Hepatocyte (in vitro differentiated cells): ENCODE measurements around the gene C6. TPM values are rescaled to one million over a fixed set of nuclear protein-coding genes. Genes with fewer than 3 reads are reported as not detected.

ENCODE experiments used
- DNase-seq: peaks from one replicate; pipeline ENCODE4 v3.0.0-alpha.2; 2016; ENCODE audit warnings: low spot score
- H2AFZ ChIP-seq: fragments of 200-600 bp; sonication (generic); 2 replicates; pipeline ENCODE4 v1.6.0; 2016; ENCODE audit warnings: antibody characterized with exemption, mild to moderate bottlenecking
- H3K27ac ChIP-seq: fragments of 200-600 bp; sonication (generic); 2 replicates; pipeline ENCODE4 v1.5.1; 2016; ENCODE audit warnings: mild to moderate bottlenecking
- H3K27me3 ChIP-seq: fragments of 200-600 bp; sonication (generic); 2 replicates; pipeline ENCODE4 v1.6.1; 2016
- H3K36me3 ChIP-seq: fragments of 200-600 bp; sonication (generic); replicated peaks from 2 replicates; pipeline ENCODE4 v1.5.1; 2016; ENCODE audit warnings: low read depth; ENCODE audit not compliant: insufficient read depth
- H3K4me1 ChIP-seq: fragments of 200-600 bp; sonication (generic); 2 replicates; pipeline ENCODE4 v1.5.1; 2016; ENCODE audit warnings: mild to moderate bottlenecking, moderate library complexity; ENCODE audit not compliant: insufficient read depth
- H3K4me2 ChIP-seq: fragments of 200-600 bp; sonication (generic); 2 replicates; pipeline ENCODE4 v1.6.0; 2016
- H3K4me3 ChIP-seq: fragments of 200-600 bp; sonication (generic); 2 replicates; pipeline ENCODE4 v1.5.1; 2016; ENCODE audit warnings: mild to moderate bottlenecking
- H3K79me2 ChIP-seq: fragments of 200-600 bp; sonication (generic); 2 replicates; pipeline ENCODE4 v1.6.0; 2017; ENCODE audit warnings: mild to moderate bottlenecking
- H3K9me2 ChIP-seq: fragments of 200-600 bp; sonication (generic); replicated peaks from 2 replicates; pipeline ENCODE4 v1.6.0; 2017; ENCODE audit warnings: mild to moderate bottlenecking; ENCODE audit not compliant: insufficient read depth
- H3K9me3 ChIP-seq: fragments of 200-600 bp; sonication (generic); 2 replicates; pipeline ENCODE4 v1.5.1; 2016; ENCODE audit warnings: low read depth, mild to moderate bottlenecking
- H4K20me1 ChIP-seq: fragments of 200-600 bp; sonication (generic); 2 replicates; pipeline ENCODE4 v1.6.0; 2016; ENCODE audit warnings: mild to moderate bottlenecking; ENCODE audit not compliant: insufficient read depth, poor library complexity, severe bottlenecking
- EZH2 ChIP-seq: fragments of 200-600 bp; sonication (generic); IDR thresholded peaks from 2 replicates; pipeline ENCODE4 v1.6.1; 2016; ENCODE audit warnings: antibody characterized with exemption, mild to moderate bottlenecking, borderline replicate concordance
- EZH2phosphoT487 ChIP-seq: fragments of 200-600 bp; sonication (generic); IDR thresholded peaks from one replicate; pipeline ENCODE4 v1.6.1; 2018; ENCODE audit warnings: antibody characterized with exemption, mild to moderate bottlenecking, low read depth, moderate library complexity; ENCODE audit not compliant: unreplicated experiment, severe bottlenecking
- WGBS: methylation state at CpG from one replicate; pipeline ENCODE4 v1.1.6; 2016; ENCODE audit warnings: low lambda C conversion rate; ENCODE audit errors: missing lambda C conversion rate; 5-methylcytosine and 5-hydroxymethylcytosine counted together
- polyA plus RNA-seq: library from polyadenylated mRNA; unstranded; fragments of >200 nt; fragmentation: Nextera tagmentation; extraction: Ambion mirVana; gene quantifications from 2 replicates; pipeline ENCODE4 v1.2.1, GENCODE V29; 2016
- total RNA-seq: library from RNA; depleted of rRNA; stranded (reverse); fragments of >200 nt; gene quantifications from 2 replicates; pipeline ENCODE4 v1.2.3, GENCODE V29; 2014
- TF ChIP-seq, protein P1 (sequence below): fragments of 200-600 bp; sonication (generic); IDR thresholded peaks from 2 replicates; pipeline ENCODE4 v1.5.1; 2016; ENCODE audit warnings: antibody characterized with exemption, mild to moderate bottlenecking; ENCODE audit not compliant: poor library complexity

C6 gene
- total and polyA plus RNA-seq, 2 experiments from 2014 or later: 16.2 to 37.2 TPM

DNA sequence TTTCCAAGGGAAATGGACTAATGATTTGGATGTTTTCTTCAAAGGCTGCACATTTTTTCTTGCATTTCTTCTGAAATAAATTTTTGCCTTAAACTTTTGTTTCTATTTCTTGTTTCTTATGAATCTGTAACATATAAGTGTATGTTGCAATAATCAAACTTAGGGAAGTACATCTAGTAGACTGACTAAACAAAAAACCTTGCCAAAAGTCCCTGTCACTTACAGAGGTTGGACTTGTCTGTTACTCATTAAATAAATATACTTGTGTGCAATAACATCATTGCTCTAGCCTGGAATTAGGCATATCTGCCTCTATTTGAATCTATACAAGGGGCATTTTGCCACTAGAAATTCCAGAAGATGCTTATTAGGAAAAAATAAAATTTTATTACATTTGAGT, 56.6 kb downstream of the C6 start:
- H2AFZ ChIP-seq: no peak overlapping the region
- DNase-seq: no peak
- H3K27ac ChIP-seq: no peak overlapping the region

DNA sequence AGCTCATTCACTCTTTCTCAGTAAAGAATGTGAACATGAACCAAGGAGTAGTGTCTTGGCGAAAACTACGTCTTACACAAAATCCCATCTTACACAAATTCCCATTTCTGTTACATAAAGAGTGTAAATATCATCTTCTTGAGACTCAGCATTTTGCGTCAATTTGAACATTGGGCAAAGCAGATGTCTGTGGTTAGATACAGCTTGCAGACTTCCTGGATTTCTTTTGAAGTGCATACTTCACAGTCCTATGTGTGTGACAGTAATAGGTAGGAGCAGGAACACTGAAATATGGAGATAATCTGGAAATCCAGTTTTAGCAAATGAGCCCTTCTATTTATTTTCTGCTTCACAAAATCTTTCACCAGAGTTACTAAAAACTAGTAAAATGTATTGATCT, 58.8 kb downstream of the C6 start:
- Histone ChIP-seq H3K9me3 (no peaks in the 10 kb centered on the region), H3K4me3 (no peak overlapping the region), H3K36me3 (no peaks in the 10 kb centered on the region), H3K9me2 (no peaks in the 10 kb centered on the region), H3K27me3 (no peaks in the 10 kb centered on the region), H4K20me1 (no peaks in the 10 kb centered on the region), H3K79me2 (no peaks in the 10 kb centered on the region), H3K4me1 (no peaks in the 10 kb centered on the region), H3K4me2 (no peak overlapping the region), H3K27ac (no peak overlapping the region), H2AFZ (no peak overlapping the region)
- 91% methylated on average over 3 of the region's 3 CpGs for WGBS
- no peak for DNase-seq
- TF ChIP-seq EZH2phosphoT487 (no peak), EZH2 (no peak)
- TF ChIP-seq, protein P1, sequence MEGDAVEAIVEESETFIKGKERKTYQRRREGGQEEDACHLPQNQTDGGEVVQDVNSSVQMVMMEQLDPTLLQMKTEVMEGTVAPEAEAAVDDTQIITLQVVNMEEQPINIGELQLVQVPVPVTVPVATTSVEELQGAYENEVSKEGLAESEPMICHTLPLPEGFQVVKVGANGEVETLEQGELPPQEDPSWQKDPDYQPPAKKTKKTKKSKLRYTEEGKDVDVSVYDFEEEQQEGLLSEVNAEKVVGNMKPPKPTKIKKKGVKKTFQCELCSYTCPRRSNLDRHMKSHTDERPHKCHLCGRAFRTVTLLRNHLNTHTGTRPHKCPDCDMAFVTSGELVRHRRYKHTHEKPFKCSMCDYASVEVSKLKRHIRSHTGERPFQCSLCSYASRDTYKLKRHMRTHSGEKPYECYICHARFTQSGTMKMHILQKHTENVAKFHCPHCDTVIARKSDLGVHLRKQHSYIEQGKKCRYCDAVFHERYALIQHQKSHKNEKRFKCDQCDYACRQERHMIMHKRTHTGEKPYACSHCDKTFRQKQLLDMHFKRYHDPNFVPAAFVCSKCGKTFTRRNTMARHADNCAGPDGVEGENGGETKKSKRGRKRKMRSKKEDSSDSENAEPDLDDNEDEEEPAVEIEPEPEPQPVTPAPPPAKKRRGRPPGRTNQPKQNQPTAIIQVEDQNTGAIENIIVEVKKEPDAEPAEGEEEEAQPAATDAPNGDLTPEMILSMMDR: no peak

More for the DNA sequence above, 56.6 kb downstream of the C6 start:
- H3K9me2 ChIP-seq: no peaks in the 10 kb centered on the region
- no peaks in the 10 kb centered on the region for H3K4me1 ChIP-seq
- TF ChIP-seq, protein P1: no peak
- TF ChIP-seq EZH2: no peak
- no peak for TF ChIP-seq EZH2phosphoT487
- H3K79me2 ChIP-seq: no peaks in the 10 kb centered on the region
- H4K20me1 ChIP-seq: no peaks in the 10 kb centered on the region
- H3K27me3 ChIP-seq: no peaks in the 10 kb centered on the region
- no peaks in the 10 kb centered on the region for H3K36me3 ChIP-seq
- H3K4me3 ChIP-seq: no peak overlapping the region
- no peaks in the 10 kb centered on the region for H3K9me3 ChIP-seq
- no peak overlapping the region for H3K4me2 ChIP-seq

DNA sequence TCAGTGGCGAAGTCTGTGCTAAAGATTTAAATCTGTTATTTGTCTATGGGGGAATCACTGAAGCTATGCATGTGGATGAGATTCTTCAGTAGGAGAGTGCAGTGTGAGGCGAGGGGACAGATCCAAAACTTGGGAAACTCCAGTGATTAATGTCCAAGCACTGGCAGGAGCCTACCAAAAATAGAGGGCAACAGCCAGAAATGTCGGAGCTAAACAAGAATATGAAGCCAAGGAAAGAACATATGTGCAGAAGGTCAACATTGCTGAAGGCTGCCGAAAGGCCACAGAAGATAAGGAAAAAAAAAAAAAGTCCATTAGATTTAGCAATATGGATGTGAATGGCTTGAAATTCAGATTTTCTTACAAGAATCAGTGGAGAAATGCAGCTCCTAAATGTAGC, 61.8 kb downstream of the C6 start:
- Histone ChIP-seq H3K27ac (no peak overlapping the region), H3K4me3 (no peak overlapping the region), H3K79me2 (no peaks in the 10 kb centered on the region), H3K4me1 (no peaks in the 10 kb centered on the region), H3K9me3 (no peaks in the 10 kb centered on the region), H3K27me3 (no peaks in the 10 kb centered on the region), H2AFZ (no peak overlapping the region), H3K4me2 (no peak overlapping the region), H3K36me3 (no peaks in the 10 kb centered on the region), H4K20me1 (no peaks in the 10 kb centered on the region), H3K9me2 (no peaks in the 10 kb centered on the region)
- 81% methylated on average over 4 of the region's 4 CpGs for WGBS
- TF ChIP-seq EZH2phosphoT487 (no peak), EZH2 (no peak)
- TF ChIP-seq, protein P1: no peak
- DNase-seq: no peak

DNA sequence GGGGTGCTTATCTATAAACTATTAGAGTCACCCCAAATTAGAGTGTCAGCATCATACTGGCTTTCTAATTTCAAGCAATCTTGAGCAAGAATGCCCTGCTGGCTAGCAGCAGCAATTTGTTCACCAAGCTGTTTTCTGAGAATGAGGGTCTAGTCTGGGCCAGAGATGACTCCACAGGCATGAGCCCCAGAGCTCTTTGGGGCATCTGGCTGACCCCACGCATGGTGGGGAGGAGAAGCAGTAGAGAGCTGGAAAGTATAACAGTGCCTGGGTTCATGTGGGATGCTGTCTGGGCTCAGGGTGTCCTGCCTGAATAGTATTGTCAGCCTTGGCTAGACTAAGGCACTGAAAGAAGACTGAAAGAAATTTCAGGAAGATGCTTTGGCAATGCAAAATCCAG, 64.9 kb downstream of the C6 start:
- TF ChIP-seq, protein P1: no peak
- TF ChIP-seq EZH2 (no peak), EZH2phosphoT487 (no peak)
- 86% methylated on average over 1 of the region's 1 CpG for WGBS
- H3K4me3 ChIP-seq: no peak overlapping the region
- no peak for DNase-seq
- H3K79me2 ChIP-seq: no peaks in the 10 kb centered on the region
- no peaks in the 10 kb centered on the region for H4K20me1 ChIP-seq
- H3K27me3 ChIP-seq: no peaks in the 10 kb centered on the region
- no peaks in the 10 kb centered on the region for H3K4me1 ChIP-seq
- H3K4me2 ChIP-seq: no peak overlapping the region
- H3K9me3 ChIP-seq: no peaks in the 10 kb centered on the region
- H3K9me2 ChIP-seq: no peaks in the 10 kb centered on the region
- H2AFZ ChIP-seq: no peak overlapping the region
- no peaks in the 10 kb centered on the region for H3K36me3 ChIP-seq
- no peak overlapping the region for H3K27ac ChIP-seq
